T-helper 1 cell treated with Interleukin-12 subunit alpha and Interleukin-12 subunit beta and Interleukin-4 antibody, amounts not matched to agents 30 ng/mL and 1 ng/mL, for 36 hours (primary cell): ENCODE measurements around the gene HRH1. TPM values are rescaled to one million over a fixed set of nuclear protein-coding genes. Genes with fewer than 3 reads are reported as not detected.

Experiments
- intact Hi-C: fragments of 100-400 bp; cut with micrococcal nuclease; formaldehyde crosslinking; loops from one replicate; pipeline ENCODE4 v1.15.1; 2024
- total RNA-seq: library from RNA; stranded (reverse); gene quantifications from 2 replicates; pipeline ENCODE4 v1.2.3, GENCODE V29; 2022

HRH1 gene
- total RNA-seq, 1 donor from 2014 or later = 0.17 TPM

- intact Hi-C loops = loop anchor here (10.0 kb wide), 1 partner anchor 1280 kb away; the partner anchor contains the start of gene MKRN2
Observed at GRCh38 chr3:11274566-11275142, 120.4 kb downstream of the HRH1 start.

- intact Hi-C loops = loop anchor here (10.0 kb wide), 1 partner anchor 1279 kb away; the partner anchor contains the start of gene MKRN2
Observed at GRCh38 chr3:11275926-11276325, 121.6 kb downstream of the HRH1 start.

- intact Hi-C loops = loop anchor here (10.0 kb wide), 1 partner anchor 1278 kb away; the partner anchor contains the start of gene MKRN2
Observed at GRCh38 chr3:11276901-11277300, 122.6 kb downstream of the HRH1 start.

GRCh38 chr3:11282250-11283138 is 128.2 kb downstream of the HRH1 start:
- intact Hi-C loops = no loop called here

- intact Hi-C loops = no loop called here
Observed at GRCh38 chr3:11283139-11283475, 128.8 kb downstream of the HRH1 start.

- intact Hi-C loops = no loop called here
Observed at GRCh38 chr3:11284011-11284410, 129.7 kb downstream of the HRH1 start.

GRCh38 chr3:11285471-11285870 is 131.2 kb downstream of the HRH1 start:
- intact Hi-C loops = no loop called here

- intact Hi-C loops = no loop called here
Observed at GRCh38 chr3:11287404-11287803, 133.1 kb downstream of the HRH1 start.

- intact Hi-C loops = no loop called here
Observed at GRCh38 chr3:11288021-11288491, 133.8 kb downstream of the HRH1 start.

- intact Hi-C loops = no loop called here
Observed at GRCh38 chr3:11288786-11289637, 134.7 kb downstream of the HRH1 start.

- intact Hi-C loops = loop anchor here (5.0 kb wide), 2 partner anchors 352 to 482 kb away; partner anchors contain the start of gene VGLL4
Observed at GRCh38 chr3:11289864-11290263, 135.6 kb downstream of the HRH1 start.

GRCh38 chr3:11290743-11291680 is 136.7 kb downstream of the HRH1 start:
- intact Hi-C loops = loop anchor here (1.0 to 5.0 kb wide), 5 partner anchors 16 to 481 kb away; partner anchors contain the start of genes ATG7 and VGLL4

GRCh38 chr3:11291808-11292207 is 137.5 kb downstream of the HRH1 start:
- intact Hi-C loops = loop anchor here (1.0 to 5.0 kb wide), 5 partner anchors 15 to 480 kb away; partner anchors contain the start of genes ATG7 and VGLL4

GRCh38 chr3:11297126-11297525 is 142.8 kb downstream of the HRH1 start:
- intact Hi-C loops = no loop called here

GRCh38 chr3:11300970-11301369 is 146.7 kb downstream of the HRH1 start:
- intact Hi-C loops = no loop called here

GRCh38 chr3:11302444-11302843 is 148.2 kb downstream of the HRH1 start:
- intact Hi-C loops = no loop called here

- intact Hi-C loops = no loop called here
Observed at GRCh38 chr3:11304175-11304574, 149.9 kb downstream of the HRH1 start.

GRCh38 chr3:11305509-11305908 is 151.2 kb downstream of the HRH1 start:
- intact Hi-C loops = no loop called here

- intact Hi-C loops = loop anchor here (1.0 kb wide), 3 partner anchors 16 to 69 kb away; partner anchors contain the start of gene ATG7
Observed at GRCh38 chr3:11306817-11307589, 152.7 kb downstream of the HRH1 start.
